HG03045 (cell line): ENCODE results near the gene TLR6.
"Not testable (repeated sequence)": the region's sequence is repeated elsewhere in the genome, so short reads cannot be mapped to it uniquely, and the experiment has no call there.

Source experiments
- ATAC-seq: cut with Tn5 transposase; IDR thresholded peaks from one replicate; pipeline ENCODE4 v1.9.1; 2021; ENCODE audit warnings: mild to moderate bottlenecking, moderate library complexity; ENCODE audit not compliant: unreplicated experiment

Gene TLR6

DNA sequence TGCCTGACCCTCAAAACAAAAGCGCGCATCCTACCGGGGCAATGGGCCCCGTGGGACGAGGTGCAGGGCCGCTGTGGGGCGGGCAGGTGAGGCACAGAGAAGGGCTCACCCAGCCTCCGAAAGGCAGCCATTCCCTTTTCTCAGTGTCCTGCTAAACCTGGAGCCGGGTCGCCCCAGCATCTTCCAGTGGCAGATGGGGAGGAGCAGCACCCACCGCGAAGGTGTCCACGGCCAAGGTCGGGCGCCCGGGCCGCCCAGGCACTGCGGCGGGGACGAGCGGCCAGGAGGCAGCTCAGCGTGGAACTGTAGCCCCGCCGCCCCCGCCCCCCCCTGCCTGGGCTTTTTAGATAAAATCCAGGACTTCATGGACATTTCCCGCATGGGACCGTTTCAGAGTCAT lies 32.9 kb downstream of the TLR6 start:
- no peak for ATAC-seq

DNA sequence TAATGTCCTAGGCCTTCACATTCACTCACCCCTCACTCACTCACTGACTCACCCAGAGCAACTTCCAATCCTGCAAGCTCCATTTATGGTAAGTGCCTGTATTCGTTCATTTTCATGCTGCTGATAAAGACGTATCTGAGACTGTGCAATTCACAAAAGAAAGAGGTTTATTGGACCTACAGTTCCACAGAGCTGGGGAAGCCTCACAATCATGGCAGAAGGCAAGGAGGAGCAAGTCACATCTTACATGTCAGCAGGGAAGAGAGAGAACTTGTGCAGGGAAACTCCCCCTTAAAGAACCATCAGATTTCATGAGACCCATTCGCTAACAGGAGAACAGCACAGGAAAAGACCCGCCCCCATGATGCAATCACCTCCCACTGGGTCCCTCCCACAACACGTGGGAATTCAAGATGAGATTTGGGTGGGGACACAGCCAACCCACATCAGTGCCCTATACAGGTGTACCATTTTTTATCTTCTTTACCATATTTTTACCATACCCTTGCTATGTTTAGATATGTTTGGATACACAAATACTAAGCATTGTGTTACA lies 33.8 kb downstream of the TLR6 start:
- no peak for ATAC-seq

DNA sequence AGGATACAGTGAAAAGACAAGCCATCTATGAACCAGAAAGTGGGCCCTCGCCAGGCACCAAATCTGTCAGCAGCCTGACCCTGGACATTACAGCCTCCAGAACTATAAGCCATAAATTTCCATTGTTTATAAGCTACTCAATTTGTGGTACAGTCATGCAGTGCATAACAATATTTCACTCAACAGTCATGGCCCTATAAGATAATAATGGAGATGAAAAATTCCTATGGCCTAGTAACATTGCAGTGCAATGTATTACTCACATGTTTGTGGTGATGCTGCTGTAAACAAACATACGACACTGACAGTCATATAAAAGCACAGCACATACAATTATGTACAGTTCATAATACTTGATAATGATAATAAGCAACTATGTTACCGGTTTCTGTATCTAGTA lies 34.9 kb downstream of the TLR6 start:
- ATAC-seq, result no peak

DNA sequence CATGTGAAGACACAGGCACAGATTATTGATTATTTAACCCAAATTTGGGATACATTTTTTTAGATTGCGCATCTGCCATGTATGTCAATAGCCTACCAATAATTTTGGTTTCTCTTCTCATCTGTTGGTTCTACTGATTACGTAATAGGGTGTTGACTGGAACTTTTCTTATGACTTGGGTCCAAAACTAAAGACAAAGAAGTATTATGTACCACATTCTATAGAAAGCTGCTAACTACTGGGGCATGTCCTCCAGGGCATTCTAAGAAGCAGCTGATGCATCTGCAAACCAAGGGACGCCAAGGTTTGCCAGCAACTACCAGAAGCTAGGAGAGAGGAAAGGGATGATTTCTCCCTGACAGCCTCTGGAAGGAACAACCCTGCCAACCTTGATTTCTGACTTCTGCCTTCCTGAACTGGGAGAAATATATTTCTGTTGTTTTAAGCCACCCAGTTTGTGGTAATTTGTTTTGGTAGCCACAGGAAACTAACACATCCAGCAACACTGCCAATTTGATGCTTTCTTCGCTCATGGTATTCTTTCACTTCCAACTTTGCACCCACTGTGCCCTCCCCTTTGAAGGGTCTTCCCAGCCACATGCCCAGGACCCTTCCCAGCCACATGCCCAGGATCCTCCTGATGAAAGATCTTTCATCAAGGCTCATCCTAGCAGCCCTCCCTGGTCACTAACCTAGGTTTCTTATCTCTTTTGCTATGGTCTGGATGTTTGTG lies 36.1 kb downstream of the TLR6 start:
- ATAC-seq, result peak; percentile 36

DNA sequence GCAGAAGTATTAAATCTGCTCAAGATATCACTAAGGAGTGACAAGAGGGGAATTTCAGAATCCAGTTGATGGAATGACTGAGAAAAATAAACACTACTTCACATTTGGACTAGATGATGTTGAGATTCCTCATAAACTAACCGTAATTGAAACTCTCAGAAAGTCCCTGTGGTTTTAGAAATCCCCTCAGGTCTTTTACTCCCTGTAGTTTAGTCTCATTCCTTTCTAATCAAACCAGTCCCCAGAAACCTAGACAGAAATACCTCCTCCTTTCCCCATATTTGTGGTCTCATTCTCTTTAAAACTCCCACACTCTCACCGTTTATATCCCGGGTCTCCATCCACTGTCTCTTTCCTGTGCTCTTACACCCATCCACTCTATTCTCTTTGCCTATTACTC lies 37.0 kb downstream of the TLR6 start:
- no peak for ATAC-seq

DNA sequence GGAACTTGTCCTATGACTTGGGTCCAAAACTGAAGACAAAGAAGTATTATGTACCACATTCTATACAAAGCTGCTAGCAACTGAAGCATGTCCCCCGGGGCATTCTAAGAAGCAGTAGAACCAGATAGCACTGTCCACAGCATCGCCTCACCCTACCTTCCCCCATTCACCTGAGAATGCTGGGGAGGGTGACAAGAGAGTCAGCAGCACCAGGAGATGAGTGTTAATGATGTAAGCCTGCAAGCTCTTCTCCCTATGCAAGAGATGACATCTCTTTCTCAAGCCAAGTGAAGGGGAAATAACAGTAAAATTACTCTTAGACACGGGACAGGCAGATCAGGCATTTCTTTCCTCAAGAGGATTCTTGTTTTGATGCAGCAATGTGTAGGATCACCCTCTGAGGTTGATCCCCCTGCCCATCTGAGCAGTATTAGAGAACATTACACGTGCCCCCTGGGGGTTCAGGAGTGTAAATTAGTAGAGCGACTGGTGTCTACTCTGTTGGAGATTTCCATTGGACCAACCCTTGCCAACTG lies 38.1 kb downstream of the TLR6 start:
- peak; percentile 53 for ATAC-seq

DNA sequence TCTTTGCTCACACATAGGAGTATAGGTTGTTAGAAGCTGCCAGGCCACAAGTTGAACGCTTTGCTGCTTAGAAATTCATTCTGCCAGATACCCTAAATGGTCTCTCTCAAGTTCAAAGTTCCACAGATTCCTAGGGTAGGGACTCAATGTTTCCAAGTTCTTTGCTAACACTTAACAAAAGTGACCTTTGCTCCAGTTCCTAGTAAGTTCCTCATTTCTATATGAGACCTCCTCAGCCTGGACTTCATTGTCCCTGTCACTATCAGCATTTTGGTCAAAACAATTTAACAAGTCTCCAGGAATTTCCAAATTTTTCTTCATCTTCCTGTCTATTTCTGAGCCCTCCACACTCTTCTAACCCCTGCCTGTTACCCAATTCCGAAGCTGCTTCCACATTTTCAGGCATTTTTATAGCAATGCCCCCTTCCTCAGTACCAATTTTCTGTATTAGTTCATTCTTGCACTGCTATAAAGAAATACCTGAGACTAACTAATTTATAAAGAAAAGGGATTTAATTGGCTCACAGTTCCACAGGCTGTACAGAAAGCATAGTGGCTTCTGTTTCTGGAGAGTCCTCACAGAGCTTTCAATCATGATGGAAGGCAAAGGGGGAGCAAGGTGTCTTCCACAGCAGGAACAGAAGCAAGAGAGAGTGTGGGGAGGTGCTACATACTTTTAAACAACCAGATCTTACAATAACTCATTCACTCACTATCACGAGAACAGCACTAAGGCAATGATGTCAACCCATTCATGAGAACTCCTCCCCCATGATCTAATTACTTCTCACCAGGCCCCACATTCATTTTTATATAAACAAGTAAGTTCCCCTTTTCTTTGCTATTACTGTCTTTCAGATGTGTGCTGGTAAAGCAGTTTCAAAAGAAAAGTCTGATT lies 40.5 kb downstream of the TLR6 start:
- ATAC-seq, result no peak

DNA sequence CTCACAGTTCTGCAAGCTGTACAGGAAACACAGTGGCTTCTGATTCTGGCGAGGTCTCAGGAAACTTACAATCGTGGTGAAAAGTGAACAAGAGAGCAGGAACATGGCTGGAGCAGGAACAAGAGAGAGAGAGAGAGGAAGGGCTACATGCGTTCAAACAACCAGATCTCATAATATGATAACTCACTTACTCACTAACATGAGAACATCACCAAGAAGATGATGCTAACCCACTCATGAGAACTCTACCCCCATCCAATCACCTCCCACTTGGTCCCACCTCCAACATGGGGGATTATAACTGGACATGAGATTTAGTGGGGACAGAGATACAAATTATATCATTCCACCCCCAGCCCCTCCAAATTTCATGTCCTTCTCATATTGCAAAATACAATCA lies 42.2 kb downstream of the TLR6 start:
- ATAC-seq, result no peak

DNA sequence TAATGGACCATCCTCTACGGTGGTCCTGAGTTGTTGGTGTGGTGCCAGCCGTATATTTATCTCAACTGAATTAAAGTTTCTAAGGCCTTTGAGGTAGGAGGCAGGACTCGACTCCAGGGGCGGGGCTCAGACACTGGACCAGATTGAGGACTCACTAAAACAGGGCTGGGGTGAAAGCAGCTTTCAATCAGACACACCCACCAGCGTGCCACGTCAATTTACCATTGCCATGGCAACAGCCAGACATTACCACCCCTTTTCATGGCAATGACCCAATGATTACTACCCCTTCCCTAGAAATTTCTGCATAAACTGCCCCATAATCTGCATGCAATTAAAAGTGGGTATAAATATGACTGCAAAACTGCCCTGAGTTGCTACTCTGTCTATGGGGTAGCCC lies 45.3 kb downstream of the TLR6 start:
- no peak for ATAC-seq

DNA sequence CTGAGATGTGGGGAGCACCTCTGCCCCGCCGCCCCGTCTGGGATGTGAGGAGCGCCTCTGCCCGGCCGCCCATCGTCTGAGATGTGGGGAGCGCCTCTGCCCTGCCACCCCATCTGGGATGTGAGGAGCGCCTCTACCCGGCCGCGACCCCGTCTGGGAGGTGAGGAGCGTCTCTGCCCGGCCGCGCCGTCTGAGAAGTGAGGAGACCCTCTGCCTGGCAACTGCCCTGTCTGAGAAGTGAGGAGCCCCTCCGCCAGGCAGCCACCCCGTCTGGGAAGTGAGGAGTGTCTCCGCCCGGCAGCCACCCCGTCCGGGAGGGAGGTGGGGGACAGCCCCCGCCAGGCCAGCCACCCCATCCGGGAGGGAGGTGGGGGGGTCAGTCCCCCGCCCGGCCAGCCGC lies 49.2 kb downstream of the TLR6 start:
- not testable (repeated sequence) for ATAC-seq

DNA sequence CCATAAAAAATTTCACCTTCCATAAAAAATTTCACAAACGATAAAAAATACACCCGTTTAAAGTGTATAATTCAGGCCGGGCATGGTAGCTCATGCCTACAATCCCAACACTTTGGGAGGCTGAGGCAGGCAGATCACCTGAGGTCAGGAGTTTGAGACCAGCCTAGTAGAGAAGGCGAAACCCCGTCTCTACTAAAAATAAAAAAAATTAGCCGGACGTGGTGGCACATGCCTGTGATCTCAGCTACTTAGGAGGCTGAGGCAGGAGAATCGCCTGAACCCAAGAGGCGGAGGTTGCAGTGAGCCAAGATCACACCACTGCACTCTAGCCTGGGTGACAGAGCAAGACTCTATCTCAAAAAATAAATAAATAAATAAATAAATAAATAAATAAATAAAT lies 50.4 kb downstream of the TLR6 start:
- not testable (repeated sequence) for ATAC-seq

DNA sequence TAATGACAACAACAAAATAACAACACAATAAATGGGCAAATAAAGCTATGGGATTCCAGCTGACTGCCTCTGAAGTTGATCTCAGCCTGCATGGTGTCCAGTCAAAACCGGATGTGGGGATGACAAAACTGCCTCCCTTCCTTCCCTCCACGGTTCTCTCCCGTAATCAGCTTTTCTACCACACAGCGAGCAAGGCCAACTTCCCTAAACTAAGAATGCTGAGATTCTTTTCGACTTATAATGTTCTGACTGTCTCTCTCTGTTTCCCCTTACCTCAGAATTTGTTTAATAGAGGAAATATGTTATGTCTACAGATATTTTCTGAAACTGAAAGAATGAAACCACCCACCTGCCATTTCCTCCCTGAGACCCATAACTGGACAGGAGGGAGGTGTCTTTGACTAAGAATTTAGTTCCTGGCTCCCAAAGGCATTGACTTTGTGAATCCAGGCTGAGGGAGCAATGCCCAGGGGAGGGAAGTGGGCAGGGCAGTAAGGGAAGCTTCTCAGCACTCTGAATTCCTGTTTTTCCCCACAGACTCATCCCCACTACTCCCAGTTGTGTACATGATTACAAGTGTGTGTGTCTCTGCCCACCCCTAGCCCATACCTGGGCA lies 51.0 kb downstream of the TLR6 start:
- peak; percentile 84 for ATAC-seq

DNA sequence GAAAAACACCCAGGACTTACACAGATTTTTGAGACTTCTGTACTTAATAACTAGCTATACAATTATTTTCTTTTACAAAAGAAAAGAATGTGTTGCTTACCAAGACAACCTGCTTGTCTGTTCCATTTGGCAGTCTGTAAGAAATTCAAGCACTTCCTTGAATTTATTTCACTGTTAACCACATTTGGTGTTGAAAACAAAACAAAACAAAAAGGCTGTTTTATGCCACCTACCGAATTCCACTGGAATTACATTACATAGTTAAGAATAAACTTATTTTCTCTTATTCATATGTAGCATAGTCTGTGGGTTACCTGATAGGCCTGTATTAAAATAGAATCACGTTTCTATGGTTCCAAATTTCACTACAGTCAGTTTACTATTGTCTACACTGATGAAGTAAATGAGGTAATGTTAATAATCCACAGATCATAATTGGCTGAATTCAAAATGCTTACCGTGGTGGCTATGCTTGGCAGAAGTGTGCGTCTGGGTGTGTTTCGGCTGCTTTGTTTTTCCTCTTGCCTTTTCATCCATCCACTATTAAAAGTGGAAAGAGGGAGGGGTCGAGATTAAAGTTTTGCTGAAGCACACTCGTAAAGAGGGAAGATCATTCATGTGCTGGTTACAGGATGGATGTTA lies 51.8 kb downstream of the TLR6 start, which contains the start of gene TLR1:
Gene TLR1 (minus strand): TSS at position 138 of the 642 bp plus-strand sequence. CDS start 5,960 bp downstream, outside the sequence.
- no peak for ATAC-seq

DNA sequence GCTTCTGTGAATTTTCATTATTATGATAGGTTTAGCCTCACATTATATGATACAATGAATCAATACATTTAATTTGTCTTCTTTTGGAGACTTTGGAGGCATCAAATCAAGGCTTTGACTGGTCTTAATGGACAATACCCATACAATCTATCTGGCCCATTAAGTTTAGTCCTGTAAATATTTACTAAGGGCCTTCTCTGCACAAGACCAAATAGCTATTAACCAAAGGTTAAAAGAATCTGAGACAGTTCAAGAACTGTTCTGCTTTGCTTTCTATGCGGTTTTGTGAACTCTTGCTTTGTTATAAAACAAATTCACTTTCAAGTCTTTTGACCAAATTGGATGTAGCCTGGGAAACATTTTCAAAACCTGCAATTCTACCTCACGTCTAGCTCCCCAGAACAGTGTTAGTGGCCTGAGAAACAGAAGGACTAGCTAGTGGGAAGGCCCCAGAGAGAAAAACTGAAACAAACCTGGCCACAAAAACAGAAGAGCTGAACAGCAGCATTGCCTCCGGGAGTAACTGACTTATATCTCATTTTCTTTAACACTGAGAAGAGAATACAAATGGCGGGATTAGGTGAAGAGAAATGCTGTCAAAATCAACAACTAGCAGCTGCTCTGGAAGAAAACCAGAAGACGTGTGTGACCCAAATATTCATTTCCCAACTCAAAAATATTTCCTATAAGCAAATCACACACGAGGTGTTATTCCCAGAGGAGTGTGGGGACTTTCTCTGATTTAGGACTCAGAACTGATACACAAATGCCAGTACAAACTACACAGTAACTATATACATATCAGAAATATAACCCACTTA lies 52.6 kb downstream of the TLR6 start:
- peak; percentile 66 for ATAC-seq

DNA sequence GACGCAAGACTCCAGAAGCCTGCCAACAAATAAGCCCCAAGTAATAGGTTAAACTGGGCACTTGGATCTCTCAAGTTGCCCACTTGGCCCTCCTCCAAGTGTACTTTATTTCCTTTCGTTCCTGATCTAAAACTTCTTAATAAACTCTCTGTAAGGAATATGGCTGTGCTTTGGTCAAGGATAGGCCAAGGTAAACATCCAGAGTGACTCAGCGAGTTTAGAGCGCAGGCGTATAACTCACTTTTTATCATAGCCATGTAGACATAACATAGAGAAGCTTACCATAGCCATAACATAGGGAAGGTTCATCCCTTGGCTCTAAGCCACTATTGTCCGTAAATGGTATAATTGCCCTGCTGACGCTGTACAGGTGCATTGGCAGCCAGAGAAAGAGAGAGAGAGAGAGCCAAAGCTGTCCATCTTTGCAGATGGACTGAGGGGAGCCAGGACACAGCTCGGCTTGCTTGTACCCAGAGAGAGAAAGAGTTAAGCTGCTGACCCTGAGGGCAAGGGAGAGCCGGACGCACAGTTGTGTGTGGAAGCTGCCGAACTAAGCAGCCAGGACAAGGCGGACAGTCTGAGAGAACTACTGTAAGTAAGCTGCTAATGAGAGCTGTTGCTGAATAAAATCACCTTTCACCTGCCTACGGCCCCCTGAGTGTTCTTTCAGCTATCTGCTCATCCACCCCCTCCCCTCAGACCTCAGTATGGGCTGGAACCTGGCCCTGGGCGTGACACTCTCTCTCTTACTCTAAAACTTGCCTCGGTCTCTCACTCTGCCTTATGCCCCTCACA lies 53.9 kb downstream of the TLR6 start:
- no peak for ATAC-seq

DNA sequence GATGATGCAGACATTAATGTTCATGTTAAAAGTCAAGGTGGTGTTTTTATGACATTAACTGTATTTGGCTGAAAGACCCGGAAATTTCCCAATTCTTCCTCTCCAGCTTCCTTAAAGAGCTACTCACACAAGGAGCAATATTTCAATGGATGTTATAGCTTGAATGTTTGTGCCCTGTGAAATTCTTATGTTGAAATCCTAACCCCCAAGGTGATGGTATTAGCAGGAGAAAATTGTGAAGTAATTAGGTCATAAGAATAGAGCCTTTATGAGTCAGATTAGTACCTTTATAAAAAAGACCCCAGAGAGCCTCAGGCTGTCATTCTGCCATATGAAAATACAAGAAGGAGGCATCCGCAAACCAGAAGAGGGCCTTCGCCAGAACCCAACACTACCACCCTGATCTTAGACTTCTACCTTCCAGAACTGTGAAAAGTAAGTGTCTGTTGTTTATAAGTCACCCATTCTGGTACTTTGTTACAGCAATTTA lies 55.6 kb downstream of the TLR6 start:
- ATAC-seq, result no peak

DNA sequence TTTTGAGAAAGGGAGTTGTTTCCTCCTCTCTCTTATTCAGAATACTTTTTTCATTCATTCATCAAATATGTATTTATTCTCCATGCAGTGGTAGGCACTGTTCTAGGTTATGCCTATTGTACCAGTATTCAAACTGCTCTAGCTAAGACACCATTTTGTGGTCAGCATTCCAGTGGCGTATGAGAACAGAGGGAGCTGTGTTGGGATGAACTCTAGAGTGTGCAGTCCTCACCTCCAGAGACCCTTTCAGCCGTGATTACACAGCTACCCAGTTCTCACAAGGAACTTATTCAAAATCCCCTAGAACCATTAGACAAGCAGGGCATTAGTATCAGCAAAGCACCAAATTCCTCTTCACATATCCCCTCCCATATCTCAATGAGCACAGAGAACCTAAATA lies 56.3 kb downstream of the TLR6 start:
- ATAC-seq, result no peak

DNA sequence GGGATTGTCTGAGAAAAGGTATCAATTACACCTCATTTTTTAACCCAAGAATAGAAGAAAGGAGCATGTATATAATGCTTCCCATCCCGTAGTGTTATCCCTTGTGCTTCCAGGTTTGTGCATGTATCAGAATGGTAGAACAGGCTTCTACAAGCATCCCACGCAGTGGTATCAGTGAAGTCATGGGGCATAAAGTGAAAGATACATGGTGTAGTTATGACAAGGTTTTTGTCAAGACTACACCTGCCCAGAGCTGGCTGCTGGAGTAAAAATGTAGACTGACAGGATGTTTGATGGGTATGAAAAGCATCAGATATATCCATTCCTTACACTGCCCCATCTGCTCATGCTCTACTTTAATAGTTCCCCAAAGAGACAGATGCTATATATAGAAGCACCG lies 61.5 kb downstream of the TLR6 start:
- ATAC-seq, result no peak

DNA sequence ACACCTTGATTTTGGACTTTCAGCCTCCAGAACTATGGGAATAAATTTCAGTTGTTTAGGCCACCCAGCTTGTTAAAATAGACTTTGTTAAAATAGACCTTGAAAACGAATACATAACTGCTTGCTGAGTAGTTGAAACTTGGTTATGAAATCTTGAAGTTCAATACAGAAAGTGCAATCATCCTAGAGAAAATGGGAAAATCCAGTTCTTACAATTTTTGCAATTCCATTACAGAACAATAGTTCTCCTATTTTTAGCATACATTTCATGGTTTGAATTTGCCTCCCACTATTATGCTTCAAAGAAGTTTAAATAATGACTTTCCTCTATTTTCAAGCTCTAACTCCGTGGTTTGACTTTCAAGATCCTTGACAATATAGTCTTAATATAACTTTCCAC lies 62.6 kb downstream of the TLR6 start:
- no peak for ATAC-seq
